Measurements from ENCODE around the gene TCP11.
"Not testable (repeated sequence)": the region's sequence is repeated elsewhere in the genome, so short reads cannot be mapped to it uniquely, and the experiment has no call there.

TCP11 gene

DNA sequence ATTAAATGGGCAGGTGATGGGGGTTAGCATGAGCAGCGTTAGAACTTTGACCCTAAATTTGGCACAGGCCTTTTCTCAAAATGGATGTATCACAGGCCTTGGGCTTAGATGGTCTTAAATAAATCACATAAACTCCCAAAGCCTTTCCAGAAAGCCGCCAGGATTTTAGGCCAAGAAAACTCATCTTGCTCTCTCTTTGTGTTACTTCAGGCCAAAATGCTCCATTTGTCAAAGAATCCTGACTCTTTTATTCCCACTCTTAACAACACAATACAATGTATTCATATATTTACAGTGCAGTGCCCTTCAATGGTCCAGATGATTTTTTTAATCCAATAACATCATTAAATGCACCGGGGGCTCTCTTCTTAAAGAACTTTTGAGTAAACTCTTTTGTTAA, 5.9 kb upstream of the TCP11 start:
- no peak for DNase-seq (ENCODE audit: low read depth in 3 of 3)

DNA sequence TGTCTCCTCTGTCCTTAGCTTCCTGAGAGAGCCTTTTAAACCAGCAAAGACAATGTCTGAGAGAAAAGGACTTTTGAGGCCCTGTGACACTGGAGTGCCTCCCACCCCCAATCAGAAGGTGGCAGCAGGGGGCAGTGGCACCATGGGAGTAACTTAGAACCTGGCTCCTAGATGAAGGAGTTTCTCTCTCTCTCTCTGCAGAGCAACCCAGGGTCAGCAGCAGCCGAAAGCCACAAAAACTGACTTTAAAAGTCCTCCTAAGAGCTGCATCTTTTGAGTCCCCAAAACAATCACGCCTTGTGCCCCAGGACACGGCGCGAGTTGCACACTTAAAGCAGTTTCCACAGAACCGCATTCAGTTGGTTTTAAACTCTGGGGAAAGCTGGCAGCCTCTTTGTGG, 5.3 kb upstream of the TCP11 start:
- no peak for DNase-seq (ENCODE audit: low read depth in 3 of 3)

GRCh38 chr6:35145757-35146156, 4.6 kb upstream of the TCP11 start:
- no peak for DNase-seq (ENCODE audit: low read depth in 3 of 3)

GRCh38 chr6:35142588-35143569, 1.7 kb upstream of the TCP11 start:
- DNase-seq (ENCODE audit: low read depth in 3 of 3), result no peak

- DNase-seq (ENCODE audit: low read depth in 3 of 3), result no peak
Measured at GRCh38 chr6:35140639-35141006, 516 bp downstream of the TCP11 start.

GRCh38 chr6:35139924-35140638, 1.1 kb downstream of the TCP11 start:
- DNase-seq (ENCODE audit: low read depth in 3 of 3), result no peak

- DNase-seq (ENCODE audit: low read depth in 3 of 3), result no peak
Measured at GRCh38 chr6:35139470-35139869, 1.7 kb downstream of the TCP11 start.

- not testable (repeated sequence) for DNase-seq (ENCODE audit: low read depth in 3 of 3)
Measured at GRCh38 chr6:35138191-35138590, 2.9 kb downstream of the TCP11 start.

DNA sequence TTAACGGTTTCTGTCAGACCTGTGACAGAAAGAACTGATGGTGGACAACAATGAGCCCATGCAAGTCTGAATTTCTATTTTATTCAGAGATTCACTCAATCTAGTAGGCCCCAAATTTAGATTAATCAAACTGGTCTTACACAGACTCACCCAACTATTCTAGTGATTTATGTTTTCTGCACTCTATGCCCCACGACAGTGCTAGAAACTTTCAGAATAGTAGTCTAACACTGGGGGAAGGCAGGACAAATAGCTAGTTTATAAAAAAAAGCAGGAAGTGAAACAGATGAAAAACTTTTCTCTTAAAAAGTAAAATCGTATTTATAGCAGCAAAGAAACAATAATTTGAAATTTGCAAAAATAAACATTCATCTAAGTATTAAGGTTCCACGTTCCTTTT, 5.0 kb downstream of the TCP11 start:
- DNase-seq (ENCODE audit: low read depth in 3 of 3), result no peak

- DNase-seq (ENCODE audit: low read depth in 3 of 3), result no peak
Measured at GRCh38 chr6:35128496-35128895, 12.6 kb downstream of the TCP11 start.

- DNase-seq (ENCODE audit: low read depth in 3 of 3), result no peak
Measured at GRCh38 chr6:35128042-35128441, 13.1 kb downstream of the TCP11 start.

DNA sequence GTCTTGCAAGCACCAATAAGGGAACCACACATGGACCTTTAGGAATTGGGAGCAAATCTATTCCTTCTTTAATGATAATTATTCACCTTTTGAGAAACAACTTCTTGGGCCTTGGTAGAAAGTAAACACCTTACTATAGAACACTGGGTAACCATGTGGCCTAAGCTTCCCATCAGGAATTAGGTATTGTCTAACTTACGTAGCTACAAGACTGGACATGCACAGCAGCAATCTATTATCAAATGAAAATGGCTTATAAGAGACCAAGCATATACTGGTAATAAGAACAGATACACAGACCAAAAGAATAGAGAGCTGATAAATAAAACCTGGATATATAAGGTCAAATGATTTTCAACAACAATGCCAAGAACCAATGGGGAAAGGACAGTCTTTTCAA, 16.8 kb downstream of the TCP11 start:
- no peak for DNase-seq (ENCODE audit: low read depth in 3 of 3)

DNA sequence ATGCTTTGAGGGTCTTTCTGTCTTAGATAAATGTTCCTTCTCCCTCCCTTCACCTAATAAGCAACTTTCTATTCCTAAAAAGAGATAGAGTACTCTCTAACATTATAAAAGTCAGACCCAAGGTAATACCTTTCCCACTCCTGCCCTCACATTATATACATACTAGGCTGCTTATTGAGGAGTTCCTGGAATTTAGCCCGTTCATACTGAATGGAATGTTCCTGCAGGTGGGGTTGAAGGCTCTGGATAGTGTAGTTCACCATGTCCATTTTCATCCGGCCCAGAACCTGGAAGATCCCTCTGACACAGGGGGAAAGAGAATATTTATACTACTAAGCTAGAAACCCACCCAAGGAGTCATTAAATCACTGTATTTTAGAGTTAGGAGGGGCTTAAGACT, 20.4 kb downstream of the TCP11 start:
- no peak for DNase-seq (ENCODE audit: low read depth in 3 of 3)

DNA sequence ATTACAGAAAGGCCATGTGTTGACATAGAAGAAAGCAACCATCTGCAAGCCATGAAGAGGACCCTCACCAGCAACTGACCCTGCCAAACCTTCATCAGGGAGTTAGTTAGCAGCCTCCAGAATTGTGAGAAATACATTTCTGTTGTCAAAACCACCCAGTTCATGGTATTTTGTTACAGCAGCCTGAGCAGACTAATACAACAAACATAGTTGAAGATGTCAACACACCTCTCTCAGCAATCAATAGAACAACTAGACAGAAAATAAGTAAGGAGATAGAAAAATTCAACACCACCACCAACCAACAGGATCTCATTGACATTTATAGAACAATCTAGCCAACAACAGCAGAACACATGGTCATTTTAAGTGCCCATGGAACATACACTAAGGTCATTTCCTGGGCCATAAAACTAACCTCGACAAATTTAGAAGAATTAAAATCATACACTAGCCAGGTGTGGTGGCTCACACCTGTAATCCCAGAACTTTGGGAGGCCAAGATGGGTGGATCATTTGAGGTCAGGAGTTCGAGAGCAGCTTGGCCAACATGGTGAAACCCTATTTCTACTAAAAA, 32.7 kb downstream of the TCP11 start:
- no peak for DNase-seq (ENCODE audit: low read depth in 3 of 3)

- not testable (repeated sequence) for DNase-seq (ENCODE audit: low read depth in 3 of 3)
Measured at GRCh38 chr6:35107761-35108160, 33.4 kb downstream of the TCP11 start.

GRCh38 chr6:35107208-35107607, 33.9 kb downstream of the TCP11 start:
- not testable (repeated sequence) for DNase-seq (ENCODE audit: low read depth in 3 of 3)

- not testable (repeated sequence) for DNase-seq (ENCODE audit: low read depth in 3 of 3)
Measured at GRCh38 chr6:35106061-35106460, 35.1 kb downstream of the TCP11 start.

DNA sequence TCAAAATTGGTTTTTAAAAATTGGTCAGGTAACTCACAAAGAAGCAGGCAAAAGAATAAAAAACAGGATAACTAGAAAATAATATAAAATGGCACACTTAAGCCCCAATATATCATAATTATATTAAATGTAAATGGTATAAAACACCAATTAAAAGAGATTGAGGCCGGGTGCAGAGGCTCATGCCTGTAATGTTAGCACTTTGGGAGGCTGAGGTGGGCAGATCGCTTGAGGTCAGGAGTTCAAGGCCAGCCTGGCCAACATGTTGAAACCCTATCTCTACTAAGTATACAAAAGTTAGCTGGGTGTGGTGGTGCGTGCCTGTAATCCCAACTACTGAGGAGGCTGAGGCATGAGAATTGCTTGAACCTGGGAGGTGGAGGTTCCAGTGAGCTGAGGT, 36.1 kb downstream of the TCP11 start:
- no peak for DNase-seq (ENCODE audit: low read depth in 3 of 3)

DNA sequence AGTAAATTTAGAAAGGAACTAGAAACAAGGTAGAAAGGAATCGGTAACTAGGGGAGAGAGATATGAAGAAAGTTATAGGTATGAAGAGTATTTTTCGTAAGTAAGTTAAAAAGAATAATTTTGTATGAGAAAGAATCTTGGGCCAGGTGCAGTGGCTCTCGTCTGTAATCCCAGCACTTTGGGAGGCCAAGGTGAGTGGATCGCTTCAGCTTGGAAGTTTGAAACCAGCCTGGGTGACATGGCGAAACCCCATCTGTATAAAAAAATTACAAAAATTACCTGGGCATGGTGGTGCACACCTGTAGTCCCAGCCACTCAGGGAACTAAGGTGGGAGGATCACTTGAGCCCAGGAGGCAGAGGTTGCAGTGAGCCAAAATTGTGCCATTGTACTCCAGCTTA, 42.0 kb downstream of the TCP11 start:
- DNase-seq (ENCODE audit: low read depth in 3 of 3), result no peak

DNA sequence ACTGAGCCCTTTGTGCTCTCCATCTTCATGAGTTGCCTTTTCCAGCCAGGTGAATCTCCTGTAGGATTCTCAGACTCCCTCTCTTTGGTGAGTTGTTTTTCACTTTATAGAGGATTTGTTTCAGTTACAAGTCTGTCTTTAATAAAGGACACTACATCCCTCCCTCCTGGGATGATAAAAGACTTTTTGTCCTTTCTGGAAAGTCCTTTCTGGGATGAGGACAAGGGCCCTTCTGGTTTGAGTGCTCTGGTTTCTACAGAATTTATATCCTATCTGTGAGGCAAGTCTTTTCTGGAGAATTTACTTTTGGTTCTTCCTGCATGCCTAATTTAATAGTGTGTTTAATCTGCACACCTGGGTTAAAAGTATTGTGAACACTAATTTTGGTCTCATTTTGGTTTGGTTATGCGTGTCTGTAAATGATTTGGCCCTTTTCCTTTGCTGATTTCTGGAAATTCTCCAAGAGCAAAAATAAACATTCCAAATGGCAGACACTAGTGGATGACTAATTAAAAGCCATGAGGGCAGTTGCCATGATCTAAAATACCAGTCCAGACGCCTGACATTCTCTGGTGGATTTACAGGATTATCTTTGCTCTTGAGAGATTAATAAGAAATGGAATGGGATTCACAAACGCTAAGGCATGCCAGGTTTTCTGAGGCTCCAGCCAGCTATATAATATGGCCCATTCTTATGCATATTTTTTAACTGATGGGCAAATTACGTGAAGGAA, 44.8 kb downstream of the TCP11 start:
- no peak for DNase-seq (ENCODE audit: low read depth in 3 of 3)

GRCh38 chr6:35094183-35094582, 47.0 kb downstream of the TCP11 start:
- DNase-seq (ENCODE audit: low read depth in 3 of 3), result no peak

DNA sequence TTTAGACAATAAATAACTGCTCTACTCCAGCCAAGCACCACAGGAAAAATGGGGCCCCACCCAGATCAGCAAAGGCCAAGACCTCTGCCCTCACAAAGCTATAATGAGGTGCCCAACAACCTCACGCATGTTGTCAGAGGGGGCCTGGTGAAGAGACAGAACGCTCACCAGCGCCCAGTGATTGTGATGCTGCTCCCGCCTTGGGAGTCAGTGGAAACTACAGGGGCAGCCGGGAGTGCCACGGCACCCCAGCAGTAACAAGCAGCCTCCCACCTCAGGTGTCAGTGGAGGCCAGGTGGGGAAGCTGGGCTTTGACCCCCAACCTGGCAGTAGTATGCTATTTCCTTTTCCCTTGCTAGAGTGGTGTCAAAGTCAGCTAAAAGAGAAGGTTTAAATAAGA, 47.4 kb downstream of the TCP11 start:
- no peak for DNase-seq (ENCODE audit: low read depth in 3 of 3)
